Cardiac muscle cell (in vitro differentiated cells and primary cell): ENCODE data around the gene MYDGF. TPM values are rescaled to one million over a fixed set of nuclear protein-coding genes. Genes with fewer than 3 reads are reported as not detected.

ENCODE experiments used
- DNase-seq, 2 donors: peaks; one replicate each; pipeline versions ENCODE4 v3.0.0 to v3.0.0-alpha.2; 2010 to 2017; ENCODE audit warnings: low read depth in 1 of 2, low spot score in 1 of 2
- H3K27ac ChIP-seq: fragments of 200-600 bp; sonication (generic); 2 replicates; pipeline ENCODE4 v1.5.1; 2016
- H3K27me3 ChIP-seq: fragments of 200-600 bp; sonication (generic); 2 replicates; pipeline ENCODE4 v1.6.0; 2016; ENCODE audit warnings: control low read depth
- H3K36me3 ChIP-seq: fragments of 200-600 bp; sonication (generic); 2 replicates; pipeline ENCODE4 v1.5.1; 2016; ENCODE audit warnings: control low read depth
- H3K4me1 ChIP-seq: fragments of 200-600 bp; sonication (generic); 2 replicates; pipeline ENCODE4 v1.8.1; 2017; ENCODE audit warnings: low read depth, mild to moderate bottlenecking, mixed run types
- H3K4me3 ChIP-seq: fragments of 200-600 bp; sonication (generic); 2 replicates; pipeline ENCODE4 v1.5.1; 2016; ENCODE audit warnings: mild to moderate bottlenecking
- H3K9me3 ChIP-seq: fragments of 200-600 bp; sonication (generic); 2 replicates; pipeline ENCODE4 v1.5.1; 2017; ENCODE audit warnings: low read depth, mild to moderate bottlenecking, control low read depth
- polyA plus RNA-seq: library from polyadenylated mRNA; unstranded; fragments of >200 nt; fragmentation: Nextera tagmentation; extraction: Ambion mirVana; gene quantifications from 2 replicates; pipeline ENCODE4 v1.2.1, GENCODE V29; 2016
- total RNA-seq: library from RNA; depleted of rRNA; stranded (reverse); fragments of >200 nt; gene quantifications from 2 replicates; pipeline ENCODE4 v1.2.3, GENCODE V29; 2016
- TF ChIP-seq, protein P1 (sequence below): IDR thresholded peaks from 2 replicates; pipeline ENCODE4 v1.5.1; 2012; ENCODE audit warnings: low read depth, mild to moderate bottlenecking, low read length

MYDGF gene
- total and polyA plus RNA-seq, 2 experiments from 2014 or later, result 47.9 to 206 TPM

DNA sequence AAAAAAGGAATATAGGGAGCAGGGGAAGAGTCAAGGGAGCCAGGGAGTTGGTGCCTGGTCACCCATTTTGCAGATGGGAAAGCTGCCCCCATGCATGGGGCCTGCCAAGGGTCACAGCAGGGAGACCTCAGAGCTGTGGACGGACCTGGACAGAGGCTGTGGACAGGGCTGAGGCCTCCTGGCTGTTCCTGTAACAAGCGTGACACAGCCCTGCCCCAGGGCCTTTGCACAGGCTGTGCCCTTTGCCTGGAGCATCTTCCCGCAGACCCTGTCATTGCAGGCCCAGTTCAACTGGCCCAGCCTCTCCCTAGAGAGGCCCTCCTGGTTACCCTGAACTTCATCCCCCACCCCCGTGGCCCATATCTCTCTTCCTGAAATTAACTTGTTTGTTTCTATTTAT lies 24.4 kb downstream of the MYDGF start:
- Histone ChIP-seq H3K27ac (no peak overlapping the region), H3K9me3 (no peaks in the 10 kb centered on the region), H3K27me3 (no peaks in the 10 kb centered on the region), H3K36me3 (no peaks in the 10 kb centered on the region), H3K4me3 (no peak overlapping the region), H3K4me1 (no peaks in the 10 kb centered on the region)
- DNase-seq, result no peak
- TF ChIP-seq, protein P1, sequence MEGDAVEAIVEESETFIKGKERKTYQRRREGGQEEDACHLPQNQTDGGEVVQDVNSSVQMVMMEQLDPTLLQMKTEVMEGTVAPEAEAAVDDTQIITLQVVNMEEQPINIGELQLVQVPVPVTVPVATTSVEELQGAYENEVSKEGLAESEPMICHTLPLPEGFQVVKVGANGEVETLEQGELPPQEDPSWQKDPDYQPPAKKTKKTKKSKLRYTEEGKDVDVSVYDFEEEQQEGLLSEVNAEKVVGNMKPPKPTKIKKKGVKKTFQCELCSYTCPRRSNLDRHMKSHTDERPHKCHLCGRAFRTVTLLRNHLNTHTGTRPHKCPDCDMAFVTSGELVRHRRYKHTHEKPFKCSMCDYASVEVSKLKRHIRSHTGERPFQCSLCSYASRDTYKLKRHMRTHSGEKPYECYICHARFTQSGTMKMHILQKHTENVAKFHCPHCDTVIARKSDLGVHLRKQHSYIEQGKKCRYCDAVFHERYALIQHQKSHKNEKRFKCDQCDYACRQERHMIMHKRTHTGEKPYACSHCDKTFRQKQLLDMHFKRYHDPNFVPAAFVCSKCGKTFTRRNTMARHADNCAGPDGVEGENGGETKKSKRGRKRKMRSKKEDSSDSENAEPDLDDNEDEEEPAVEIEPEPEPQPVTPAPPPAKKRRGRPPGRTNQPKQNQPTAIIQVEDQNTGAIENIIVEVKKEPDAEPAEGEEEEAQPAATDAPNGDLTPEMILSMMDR, result no peak

DNA sequence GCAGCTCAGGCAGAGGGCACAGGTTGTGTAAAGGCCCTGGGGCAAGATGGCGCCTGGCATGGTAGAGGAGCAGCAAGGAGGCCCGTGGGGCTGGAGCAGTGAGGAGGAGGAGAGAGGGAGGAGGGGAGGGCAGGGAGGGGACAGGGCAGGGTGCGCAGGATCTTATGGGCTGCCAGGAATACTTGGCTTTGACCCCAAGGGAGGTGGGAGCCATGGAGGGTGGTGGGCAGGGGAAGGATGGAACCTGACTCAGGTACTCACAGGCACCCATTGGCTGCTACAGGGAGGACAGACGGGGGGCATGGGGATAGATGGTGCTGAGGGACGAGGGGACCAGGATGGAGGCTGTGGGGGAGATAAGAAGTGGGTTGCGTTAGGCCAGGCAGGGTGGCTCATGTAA lies 27.5 kb downstream of the MYDGF start:
- TF ChIP-seq, protein P1, result no peak
- Histone ChIP-seq H3K4me3 (no peak overlapping the region), H3K27me3 (no peaks in the 10 kb centered on the region), H3K9me3 (no peaks in the 10 kb centered on the region), H3K27ac (no peak overlapping the region), H3K36me3 (no peaks in the 10 kb centered on the region), H3K4me1 (no peaks in the 10 kb centered on the region)
- no peak for DNase-seq

DNA sequence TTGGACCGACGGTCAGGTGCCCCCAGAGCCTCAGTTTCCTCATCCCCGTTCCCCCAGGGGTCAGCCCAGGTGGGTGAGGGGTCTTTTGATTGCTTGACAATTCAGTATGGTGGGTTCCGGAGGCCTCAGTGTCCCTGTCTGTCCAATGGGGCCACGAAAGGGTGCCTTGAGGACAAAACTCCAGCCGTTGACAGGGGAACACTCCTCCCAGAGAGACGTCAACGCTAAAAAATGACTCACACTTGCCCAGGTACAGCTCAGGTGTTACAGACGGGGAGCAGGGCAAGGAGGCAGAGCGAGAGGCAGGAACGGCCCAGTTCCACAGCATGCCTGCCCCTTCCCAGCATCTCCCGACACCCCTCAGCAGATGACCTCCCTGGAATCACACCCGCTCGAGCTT lies 29.0 kb downstream of the MYDGF start:
- Histone ChIP-seq H3K4me3 (no peak overlapping the region), H3K36me3 (no peaks in the 10 kb centered on the region)

DNA sequence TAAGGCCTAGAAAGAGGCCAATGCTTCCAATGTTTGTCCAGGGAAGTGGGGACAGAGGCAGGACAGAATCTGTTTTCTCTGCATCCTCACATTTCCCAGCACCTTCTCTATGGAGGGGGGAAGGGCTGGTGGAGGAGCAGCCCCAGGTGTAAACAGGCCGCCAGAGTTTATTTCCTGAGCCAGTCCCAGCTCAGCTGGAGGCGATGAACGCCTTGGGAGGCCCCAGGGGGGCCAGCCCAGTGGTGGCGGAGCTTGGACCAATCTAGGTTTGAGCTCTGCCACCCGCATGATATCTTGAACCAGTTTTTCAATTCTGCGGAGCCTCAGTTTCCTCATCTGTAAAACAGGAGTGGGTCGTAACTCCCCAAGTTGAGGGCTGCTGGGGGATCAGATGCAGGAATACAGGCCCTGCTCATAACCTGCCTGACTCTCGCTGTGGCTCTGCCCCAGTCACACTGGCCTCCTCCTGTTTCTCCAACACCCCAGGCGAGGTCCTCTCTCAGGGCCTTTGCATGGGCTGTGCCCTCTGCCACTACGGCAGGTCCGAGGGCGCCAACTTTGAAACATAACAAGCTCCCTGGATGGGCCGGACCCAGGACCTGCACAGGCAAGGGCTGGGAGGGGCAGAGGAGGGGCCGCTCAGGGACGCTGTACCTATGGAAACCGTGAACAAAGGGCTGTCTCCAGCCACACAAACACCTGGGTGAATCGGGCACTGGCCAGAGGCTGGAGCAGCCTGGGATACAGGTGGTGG lies 29.7 kb downstream of the MYDGF start:
- DNase-seq, result no peak
- TF ChIP-seq, protein P1, result no peak
- no peak overlapping the region for H3K27ac ChIP-seq
- no peaks in the 10 kb centered on the region for H3K9me3 ChIP-seq
- peak overlapping the region; percentile 61 for H3K4me3 ChIP-seq
- no peaks in the 10 kb centered on the region for H3K36me3 ChIP-seq
- peaks cover 6% of the 10 kb centered on the region for H3K4me1 ChIP-seq
- H3K27me3 ChIP-seq, result no peaks in the 10 kb centered on the region

More for the DNA sequence above, 29.0 kb downstream of the MYDGF start:
- Histone ChIP-seq H3K4me1 (no peaks in the 10 kb centered on the region), H3K27ac (no peak overlapping the region), H3K9me3 (no peaks in the 10 kb centered on the region), H3K27me3 (no peaks in the 10 kb centered on the region)
- TF ChIP-seq, protein P1, result no peak
- no peak for DNase-seq

DNA sequence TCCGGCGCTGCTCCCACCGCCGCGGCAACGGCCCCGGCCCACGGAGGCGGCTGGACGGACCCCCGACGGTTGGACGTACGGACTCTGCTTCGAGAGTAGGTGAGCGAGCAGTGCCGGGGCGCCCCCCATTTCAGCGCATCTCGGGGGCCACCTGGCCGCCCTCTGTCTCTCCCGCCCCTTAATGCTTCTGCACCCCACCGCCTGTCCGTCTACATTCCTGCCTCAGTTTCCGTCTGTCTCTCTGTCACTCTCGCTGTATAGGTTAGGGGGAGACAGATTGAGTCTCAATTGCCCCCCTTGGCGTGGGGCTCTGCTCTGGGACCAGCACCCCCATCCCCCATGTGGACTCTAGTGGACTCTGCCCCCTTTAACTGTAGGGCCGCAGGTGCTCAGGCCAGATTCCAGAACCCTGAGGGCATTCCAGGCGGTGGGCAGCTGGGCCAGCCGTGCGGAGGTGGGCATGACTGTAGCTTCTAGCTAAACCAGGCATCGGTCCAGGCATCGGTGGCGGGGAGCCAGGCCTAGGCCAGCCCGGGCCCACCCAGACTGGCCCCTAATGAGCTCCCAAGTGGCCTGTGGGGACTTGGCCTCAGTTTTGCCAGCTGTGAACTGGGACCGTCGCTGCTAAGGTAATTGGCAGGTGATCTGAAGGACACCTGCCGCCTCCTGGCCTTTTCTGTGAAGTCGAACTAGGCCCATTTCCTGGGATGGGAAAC lies 30.5 kb downstream of the MYDGF start:
- DNase-seq, result no peak
- Histone ChIP-seq H3K4me1 (peaks cover 6% of the 10 kb centered on the region), H3K27me3 (no peaks in the 10 kb centered on the region), H3K27ac (no peak overlapping the region), H3K4me3 (peak overlapping the region; percentile 61), H3K36me3 (no peaks in the 10 kb centered on the region), H3K9me3 (no peaks in the 10 kb centered on the region)
- TF ChIP-seq, protein P1, result no peak
